Cardiac muscle cell (in vitro differentiated cells and primary cell): Measurements from ENCODE around the gene RNF168. TPM values are rescaled to one million over a fixed set of nuclear protein-coding genes. Genes with fewer than 3 reads are reported as not detected.

ENCODE experiments used
- DNase-seq, 2 donors: peaks; one replicate each; pipeline versions ENCODE4 v3.0.0 to v3.0.0-alpha.2; 2010 to 2017; ENCODE audit warnings: low read depth in 1 of 2, low spot score in 1 of 2
- H3K27ac ChIP-seq: fragments of 200-600 bp; sonication (generic); 2 replicates; pipeline ENCODE4 v1.5.1; 2016
- H3K27me3 ChIP-seq: fragments of 200-600 bp; sonication (generic); 2 replicates; pipeline ENCODE4 v1.6.0; 2016; ENCODE audit warnings: control low read depth
- H3K36me3 ChIP-seq: fragments of 200-600 bp; sonication (generic); 2 replicates; pipeline ENCODE4 v1.5.1; 2016; ENCODE audit warnings: control low read depth
- H3K4me1 ChIP-seq: fragments of 200-600 bp; sonication (generic); 2 replicates; pipeline ENCODE4 v1.8.1; 2017; ENCODE audit warnings: low read depth, mild to moderate bottlenecking, mixed run types
- H3K4me3 ChIP-seq: fragments of 200-600 bp; sonication (generic); 2 replicates; pipeline ENCODE4 v1.5.1; 2016; ENCODE audit warnings: mild to moderate bottlenecking
- H3K9me3 ChIP-seq: fragments of 200-600 bp; sonication (generic); 2 replicates; pipeline ENCODE4 v1.5.1; 2017; ENCODE audit warnings: low read depth, mild to moderate bottlenecking, control low read depth
- CTCF ChIP-seq: IDR thresholded peaks from 2 replicates; pipeline ENCODE4 v1.5.1; 2012; ENCODE audit warnings: low read depth, mild to moderate bottlenecking, low read length
- polyA plus RNA-seq: library from polyadenylated mRNA; unstranded; fragments of >200 nt; fragmentation: Nextera tagmentation; extraction: Ambion mirVana; gene quantifications from 2 replicates; pipeline ENCODE4 v1.2.1, GENCODE V29; 2016
- total RNA-seq: library from RNA; depleted of rRNA; stranded (reverse); fragments of >200 nt; gene quantifications from 2 replicates; pipeline ENCODE4 v1.2.3, GENCODE V29; 2016

Gene RNF168
- total and polyA plus RNA-seq, 2 experiments from 2014 or later, result 9.9 to 19.0 TPM

GRCh38 chr3:196544491-196544992, 41.0 kb upstream of the RNF168 start:
- Histone ChIP-seq H3K9me3 (no peaks in the 10 kb centered on the region), H3K4me1 (no peaks in the 10 kb centered on the region), H3K27me3 (no peaks in the 10 kb centered on the region), H3K36me3 (no peaks in the 10 kb centered on the region), H3K27ac (no peak overlapping the region), H3K4me3 (no peak overlapping the region)
- TF ChIP-seq CTCF, result no peak
- no peak for DNase-seq

GRCh38 chr3:196541684-196542445, 38.3 kb upstream of the RNF168 start:
- TF ChIP-seq CTCF, result no peak
- no peak overlapping the region for H3K4me3 ChIP-seq
- DNase-seq, result no peak
- no peaks in the 10 kb centered on the region for H3K36me3 ChIP-seq
- no peaks in the 10 kb centered on the region for H3K27me3 ChIP-seq
- H3K4me1 ChIP-seq, result no peaks in the 10 kb centered on the region
- H3K27ac ChIP-seq, result no peak overlapping the region
- no peaks in the 10 kb centered on the region for H3K9me3 ChIP-seq

- peak; percentile 58 for TF ChIP-seq CTCF
- no peaks in the 10 kb centered on the region for H3K27me3 ChIP-seq
- H3K27ac ChIP-seq, result no peak overlapping the region
- no peaks in the 10 kb centered on the region for H3K4me1 ChIP-seq
- H3K36me3 ChIP-seq, result no peaks in the 10 kb centered on the region
- DNase-seq, result peak in 1 of 2 donors; percentile 48
- H3K4me3 ChIP-seq, result no peak overlapping the region
- no peaks in the 10 kb centered on the region for H3K9me3 ChIP-seq
Measured at GRCh38 chr3:196537319-196537984, 33.9 kb upstream of the RNF168 start.

GRCh38 chr3:196533260-196533681, 29.7 kb upstream of the RNF168 start:
- no peak overlapping the region for H3K27ac ChIP-seq

GRCh38 chr3:196531418-196531817, 27.9 kb upstream of the RNF168 start:
- H3K36me3 ChIP-seq, result no peaks in the 10 kb centered on the region
- no peak overlapping the region for H3K27ac ChIP-seq
- H3K27me3 ChIP-seq, result no peaks in the 10 kb centered on the region
- no peak overlapping the region for H3K4me3 ChIP-seq
- no peaks in the 10 kb centered on the region for H3K4me1 ChIP-seq
- DNase-seq, result no peak
- H3K9me3 ChIP-seq, result no peaks in the 10 kb centered on the region
- TF ChIP-seq CTCF, result no peak

More at GRCh38 chr3:196533260-196533681, 29.7 kb upstream of the RNF168 start:
- Histone ChIP-seq H3K4me1 (no peaks in the 10 kb centered on the region), H3K36me3 (no peaks in the 10 kb centered on the region), H3K9me3 (no peaks in the 10 kb centered on the region), H3K4me3 (no peak overlapping the region), H3K27me3 (no peaks in the 10 kb centered on the region)
- TF ChIP-seq CTCF, result no peak
- DNase-seq, result peak in 1 of 2 donors; percentile 75
